Measurements from ENCODE around the gene AGBL1.

AGBL1 gene

DNA sequence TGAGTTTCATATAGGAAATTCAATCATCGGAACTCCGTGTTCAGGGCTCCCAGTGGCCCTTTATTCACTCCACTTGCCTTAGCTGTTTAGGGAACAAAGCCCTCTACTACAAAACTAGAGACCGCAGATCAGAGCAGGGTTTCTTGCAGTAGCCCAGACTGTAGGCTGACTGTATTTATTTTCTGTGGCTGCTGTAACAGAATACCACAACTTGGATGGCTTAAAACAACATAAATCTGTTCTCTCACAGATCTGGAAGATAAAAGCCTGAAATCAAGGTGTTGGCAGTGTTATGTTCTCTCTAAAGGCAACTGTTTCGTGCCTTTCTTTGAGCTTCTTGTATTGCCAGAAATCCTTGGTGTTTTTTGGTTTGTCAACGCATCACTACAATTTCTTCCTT is 479.0 kb downstream of the AGBL1 start:
- Mint-ChIP-seq H3K27ac (peak overlapping the region; percentile 12), H3K4me1 (peaks cover 50% of the 10 kb centered on the region), H3K27me3 (ENCODE audit: low read depth, poor library complexity) (no peaks in the 10 kb centered on the region), H3K4me3 (no peak overlapping the region), H3K36me3 (ENCODE audit: low read depth) (no peaks in the 10 kb centered on the region), H3K9me3 (peaks cover 27% of the 10 kb centered on the region)
- DNase-seq, result no peak
- TF ChIP-seq, protein P1, sequence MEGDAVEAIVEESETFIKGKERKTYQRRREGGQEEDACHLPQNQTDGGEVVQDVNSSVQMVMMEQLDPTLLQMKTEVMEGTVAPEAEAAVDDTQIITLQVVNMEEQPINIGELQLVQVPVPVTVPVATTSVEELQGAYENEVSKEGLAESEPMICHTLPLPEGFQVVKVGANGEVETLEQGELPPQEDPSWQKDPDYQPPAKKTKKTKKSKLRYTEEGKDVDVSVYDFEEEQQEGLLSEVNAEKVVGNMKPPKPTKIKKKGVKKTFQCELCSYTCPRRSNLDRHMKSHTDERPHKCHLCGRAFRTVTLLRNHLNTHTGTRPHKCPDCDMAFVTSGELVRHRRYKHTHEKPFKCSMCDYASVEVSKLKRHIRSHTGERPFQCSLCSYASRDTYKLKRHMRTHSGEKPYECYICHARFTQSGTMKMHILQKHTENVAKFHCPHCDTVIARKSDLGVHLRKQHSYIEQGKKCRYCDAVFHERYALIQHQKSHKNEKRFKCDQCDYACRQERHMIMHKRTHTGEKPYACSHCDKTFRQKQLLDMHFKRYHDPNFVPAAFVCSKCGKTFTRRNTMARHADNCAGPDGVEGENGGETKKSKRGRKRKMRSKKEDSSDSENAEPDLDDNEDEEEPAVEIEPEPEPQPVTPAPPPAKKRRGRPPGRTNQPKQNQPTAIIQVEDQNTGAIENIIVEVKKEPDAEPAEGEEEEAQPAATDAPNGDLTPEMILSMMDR (IDR thresholded peaks at IDR 0.05), result no peak

DNA sequence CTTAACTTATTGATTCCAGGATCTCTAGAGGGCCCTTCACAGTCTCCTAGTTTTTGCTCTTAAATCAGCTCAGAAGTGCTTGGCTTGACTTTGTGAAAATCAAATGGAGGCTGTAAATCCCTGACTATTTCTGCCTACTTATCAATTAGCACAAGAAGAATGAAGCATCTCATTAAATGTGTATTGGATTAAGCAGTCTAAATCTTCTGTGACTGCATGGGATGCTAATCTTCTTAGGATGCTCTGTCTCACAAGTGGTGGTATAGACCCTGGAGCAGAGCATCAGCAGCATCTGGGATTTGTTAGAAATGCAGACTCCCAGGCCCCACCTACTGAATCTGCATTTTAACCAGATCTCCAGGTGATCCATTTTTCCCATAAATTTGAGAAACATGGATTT is 488.7 kb downstream of the AGBL1 start:
- H3K4me1 Mint-ChIP-seq, result peaks cover 19% of the 10 kb centered on the region
- no peak overlapping the region for H3K27ac Mint-ChIP-seq
- H3K36me3 Mint-ChIP-seq (ENCODE audit: low read depth), result peaks cover 5% of the 10 kb centered on the region
- DNase-seq, result no peak
- TF ChIP-seq, protein P1 (IDR thresholded peaks at IDR 0.05), result no peak
- peaks cover 24% of the 10 kb centered on the region for H3K9me3 Mint-ChIP-seq
- H3K27me3 Mint-ChIP-seq (ENCODE audit: low read depth, poor library complexity), result no peaks in the 10 kb centered on the region
- no peak overlapping the region for H3K4me3 Mint-ChIP-seq

DNA sequence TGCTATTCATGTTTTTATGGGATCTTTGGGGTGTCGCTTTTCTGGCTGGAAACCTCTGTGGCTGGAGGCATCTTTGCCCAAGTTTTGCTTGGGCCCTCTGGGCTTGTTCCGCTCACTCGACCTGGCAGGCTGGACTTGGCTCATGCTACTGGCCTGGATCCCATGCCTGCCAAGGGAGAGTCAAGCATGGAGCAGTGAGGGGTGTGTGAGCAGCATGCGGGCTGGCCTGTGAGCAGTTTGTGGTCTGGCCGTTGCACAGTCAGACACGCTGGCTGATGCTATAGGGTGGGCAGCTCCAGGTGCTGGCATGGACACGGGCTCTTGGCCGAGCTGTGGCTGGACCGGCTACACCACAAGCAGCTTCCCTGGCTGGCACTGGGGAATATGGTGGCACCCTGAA is 491.1 kb downstream of the AGBL1 start:
- H3K27me3 Mint-ChIP-seq (ENCODE audit: low read depth, poor library complexity), result no peaks in the 10 kb centered on the region
- DNase-seq, result no peak
- H3K36me3 Mint-ChIP-seq (ENCODE audit: low read depth), result no peaks in the 10 kb centered on the region
- H3K9me3 Mint-ChIP-seq, result peaks cover 10% of the 10 kb centered on the region
- no peak overlapping the region for H3K4me3 Mint-ChIP-seq
- H3K27ac Mint-ChIP-seq, result no peak overlapping the region
- peaks cover 19% of the 10 kb centered on the region for H3K4me1 Mint-ChIP-seq
- TF ChIP-seq, protein P1 (IDR thresholded peaks at IDR 0.05), result no peak

DNA sequence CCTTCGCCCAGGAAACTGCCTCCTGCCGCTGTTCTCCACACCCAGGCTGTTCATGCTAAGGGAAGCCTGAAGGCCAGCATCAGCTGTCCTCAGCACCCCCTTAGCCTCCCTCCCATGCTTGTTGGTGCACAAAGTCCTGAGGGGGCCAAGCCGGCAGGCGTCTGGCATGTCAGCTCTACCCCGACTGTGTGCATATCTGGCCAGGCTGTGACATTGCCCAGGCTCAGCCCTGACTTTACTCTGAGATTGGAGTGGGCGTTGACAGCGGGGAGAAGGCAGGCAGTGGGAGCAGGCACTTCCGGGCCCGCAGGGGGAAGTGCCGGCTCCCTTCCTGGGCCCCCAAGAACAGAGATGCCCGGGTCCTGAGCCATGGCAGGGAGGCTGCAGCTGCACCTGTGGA is 492.2 kb downstream of the AGBL1 start:
- H3K36me3 Mint-ChIP-seq (ENCODE audit: low read depth), result no peaks in the 10 kb centered on the region
- no peak overlapping the region for H3K4me3 Mint-ChIP-seq
- DNase-seq, result no peak
- no peaks in the 10 kb centered on the region for H3K27me3 Mint-ChIP-seq (ENCODE audit: low read depth, poor library complexity)
- H3K9me3 Mint-ChIP-seq, result peaks cover 13% of the 10 kb centered on the region
- no peak overlapping the region for H3K27ac Mint-ChIP-seq
- H3K4me1 Mint-ChIP-seq, result peaks cover 19% of the 10 kb centered on the region
- TF ChIP-seq, protein P1 (IDR thresholded peaks at IDR 0.05), result no peak

DNA sequence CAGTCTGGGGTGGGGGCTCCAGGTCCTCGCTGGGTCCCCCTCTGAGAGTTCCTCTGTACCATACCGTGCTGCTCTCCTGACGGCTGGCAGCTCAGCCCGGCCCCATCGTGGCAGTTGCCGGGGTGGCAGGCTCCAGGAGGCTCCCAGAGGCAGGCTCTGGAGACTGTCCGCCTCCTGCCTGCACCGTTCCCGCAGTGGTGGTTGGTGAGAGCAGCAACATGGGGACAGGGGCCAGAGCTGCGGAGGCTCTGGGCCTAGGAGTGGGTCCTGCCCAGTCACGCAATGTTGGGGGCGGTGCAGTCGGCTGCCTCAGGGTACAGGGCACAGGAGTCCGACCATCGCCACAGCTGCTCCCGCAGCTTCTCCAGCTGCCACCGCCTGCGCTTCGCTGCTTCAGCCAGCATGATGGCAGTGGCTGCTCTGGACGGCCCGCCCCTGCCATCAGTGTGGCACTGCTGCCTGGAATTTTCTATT is 492.7 kb downstream of the AGBL1 start:
- H3K4me1 Mint-ChIP-seq, result peaks cover 19% of the 10 kb centered on the region
- H3K27ac Mint-ChIP-seq, result no peak overlapping the region
- H3K9me3 Mint-ChIP-seq, result peaks cover 17% of the 10 kb centered on the region
- no peaks in the 10 kb centered on the region for H3K27me3 Mint-ChIP-seq (ENCODE audit: low read depth, poor library complexity)
- TF ChIP-seq, protein P1 (IDR thresholded peaks at IDR 0.05), result no peak
- no peaks in the 10 kb centered on the region for H3K36me3 Mint-ChIP-seq (ENCODE audit: low read depth)
- no peak for DNase-seq
- H3K4me3 Mint-ChIP-seq, result no peak overlapping the region

DNA sequence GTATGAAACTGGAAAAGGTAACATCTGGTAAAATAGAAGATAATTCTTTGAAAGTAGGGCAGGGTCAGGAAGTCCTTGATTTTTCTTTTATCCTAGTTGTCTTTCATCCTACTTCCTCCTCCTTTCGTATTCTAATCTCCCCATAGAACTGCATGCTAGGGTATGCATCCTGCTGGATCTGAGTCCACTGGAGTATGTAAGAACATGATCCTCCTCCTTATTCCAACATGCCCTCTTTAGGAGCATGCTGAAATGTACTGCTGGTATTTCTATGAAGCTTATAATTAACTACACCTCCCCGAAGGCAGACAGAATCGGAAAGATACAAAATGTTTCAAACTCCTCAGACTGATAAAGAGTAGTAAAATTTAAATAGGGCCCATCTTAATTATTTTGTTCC is 493.8 kb downstream of the AGBL1 start:
- no peaks in the 10 kb centered on the region for H3K27me3 Mint-ChIP-seq (ENCODE audit: low read depth, poor library complexity)
- no peaks in the 10 kb centered on the region for H3K36me3 Mint-ChIP-seq (ENCODE audit: low read depth)
- H3K9me3 Mint-ChIP-seq, result peaks cover 17% of the 10 kb centered on the region
- TF ChIP-seq, protein P1 (IDR thresholded peaks at IDR 0.05), result no peak
- no peak overlapping the region for H3K27ac Mint-ChIP-seq
- H3K4me3 Mint-ChIP-seq, result no peak overlapping the region
- H3K4me1 Mint-ChIP-seq, result peaks cover 19% of the 10 kb centered on the region
- no peak for DNase-seq

Measured in nephron progenitor cell (in vitro differentiated cells).